H1 (cell line): ENCODE measurements around the gene SDHAF2. TPM values are rescaled to one million over a fixed set of nuclear protein-coding genes. Genes with fewer than 3 reads are reported as not detected.

Experiments used
- BRCA1 ChIP-seq: IDR thresholded peaks from 2 replicates; pipeline ENCODE4 v1.6.1; 2012; ENCODE audit warnings: low read depth, low read length, improper control_type of control experiment
- CTCF ChIP-seq, 3 experiments: IDR thresholded peaks; 1 replicate in 2 of 3; 2 replicates in 1 of 3; pipeline versions ENCODE4 v1.5.1 to v1.6.1; 2011; ENCODE audit warnings: low read length in 3 of 3, mild to moderate bottlenecking in 3 of 3, inconsistent platforms in 2 of 3, low read depth in 1 of 3, moderate library complexity in 1 of 3; ENCODE audit not compliant: insufficient read depth in 1 of 3; ENCODE audit errors: control extremely low read depth in 1 of 3
- GTF2F1 ChIP-seq: IDR thresholded peaks from 2 replicates; pipeline ENCODE4 v1.6.1; 2012; ENCODE audit warnings: low read depth, low read length, improper control_type of control experiment, borderline replicate concordance
- polyA plus RNA-seq, 7 experiments: library from polyadenylated mRNA; depleted of rRNA in 3 of 7; stranded (reverse) in 5 of 7; unstranded in 2 of 7; fragments of >200 nt in 5 of 7; fragments of 200-250 nt in 2 of 7; gene quantifications; 1 replicate in 5 of 7; 2 replicates in 1 of 7; 4 replicates in 1 of 7; pipeline versions ENCODE4 v1.2.1 to v1.2.3, GENCODE V29; 2011 to 2013; ENCODE audit warnings: missing spikeins in 2 of 7, mixed read lengths in 2 of 7
- total RNA-seq: library from RNA; stranded (reverse); fragmentation: NEBNext Ultra II Directional; extraction: Animal tissue kit (Norgen Biotek cat#: 25700); gene quantifications from 2 replicates; pipeline ENCODE4 v1.2.1, GENCODE V29; 2021

Gene SDHAF2
- total and polyA plus RNA-seq, 2 of the 8 experiments (the other 6 are each of a cell fraction or from before 2014, with no cell fraction given), result 41.0 to 114 TPM

- TF ChIP-seq CTCF (IDR thresholded peaks at IDR 0.05; ENCODE audit: control extremely low read depth in 1 of 3, insufficient read depth in 1 of 3, low read depth in 1 of 3, low read length in 3 of 3), result no peak
- no peak for TF ChIP-seq BRCA1
- no peak for TF ChIP-seq GTF2F1
These were observed 25.8 kb upstream of the SDHAF2 start (continued) for GRCh38 chr11:61404103-61404502.
